ENCODE measurements around the gene ASPA. TPM values are rescaled to one million over a fixed set of nuclear protein-coding genes. Genes with fewer than 3 reads are reported as not detected.

ASPA gene
- total and polyA plus RNA-seq, 10 of the 15 experiments (the other 5 are each of a cell fraction or from before 2014, with no cell fraction given), result 0.04 to 0.30 TPM; not detected in 8

GRCh38 chr17:3526491-3526890 is 50.7 kb downstream of the ASPA start:
- FAIRE-seq, result no peak
- Histone ChIP-seq H3K9me3 (replicated peaks; ENCODE audit: control insufficient read depth, insufficient read depth, low read length) (no peaks in the 10 kb centered on the region), H3K27me3 (replicated peaks in 1 of 2; ENCODE audit: control insufficient read depth in 2 of 2, insufficient read depth in 2 of 2, low read length in 1 of 2) (no peaks in the 10 kb centered on the region), H3K36me3 (ENCODE audit: control insufficient read depth in 2 of 2, insufficient read depth in 2 of 2, low read length in 1 of 2) (no peaks in the 10 kb centered on the region; a peak in 2 of 4 replicates), H2AFZ (ENCODE audit: control insufficient read depth, low read depth, low read length) (no peak overlapping the region), H3K4me2 (ENCODE audit: control insufficient read depth, insufficient read depth) (no peak overlapping the region), H3K79me2 (ENCODE audit: control insufficient read depth, insufficient read depth, low read length) (no peaks in the 10 kb centered on the region), H4K20me1 (ENCODE audit: control insufficient read depth, insufficient read depth) (no peaks in the 10 kb centered on the region; the same call in 1 of the 2 replicates), H3K9ac (ENCODE audit: control insufficient read depth, insufficient read depth, low read length) (no peak overlapping the region), H3K4me1 (ENCODE audit: control insufficient read depth, insufficient read depth, low read length) (no peaks in the 10 kb centered on the region), H3K27ac (ENCODE audit: control insufficient read depth, insufficient read depth) (no peak overlapping the region), H3K4me3 (no peak overlapping the region)
- ChIA-PET POLR2A (no interaction called here), SMC1A (ENCODE audit: uncharacterized antibody, unreplicated experiment) (no interaction called here), RAD21 (ENCODE audit: unreplicated experiment) (no interaction called here), CTCF (no interaction called here)
- ATAC-seq, result no peak
- intact Hi-C loops (cut with micrococcal nuclease; ENCODE audit: unreplicated experiment) (no loop called here), in situ Hi-C loops (cut with MboI) (no loop called here)
- WGBS (ENCODE audit: insufficient coverage, insufficient replicate concordance, low lambda C conversion rate, missing lambda C conversion rate), result 86% methylated on average over 12 of the region's 12 CpGs
- no TSS peak for BruUV-seq (replicated peaks)
- TF ChIP-seq BCLAF1 (IDR thresholded peaks at IDR 0.05), result no peak
- DNase-seq (ENCODE audit: low read depth, low spot score), result no peak

- H3K4me3 ChIP-seq, result no peak overlapping the region
- no peaks in the 10 kb centered on the region; a peak in 2 of 4 replicates for H3K36me3 ChIP-seq (ENCODE audit: control insufficient read depth in 2 of 2, insufficient read depth in 2 of 2, low read length in 1 of 2)
- no peaks in the 10 kb centered on the region for H3K79me2 ChIP-seq (ENCODE audit: control insufficient read depth, insufficient read depth, low read length)
- 81% methylated on average over 10 of the region's 10 CpGs for WGBS (ENCODE audit: insufficient coverage, insufficient replicate concordance, low lambda C conversion rate, missing lambda C conversion rate)
- POLR2A ChIA-PET, result no interaction called here
- H3K4me2 ChIP-seq (ENCODE audit: control insufficient read depth, insufficient read depth), result no peak overlapping the region
- no peak for ATAC-seq
- no peak for DNase-seq (ENCODE audit: low read depth, low spot score)
- CTCF ChIA-PET, result no interaction called here
- in situ Hi-C loops (cut with MboI) (no loop called here), intact Hi-C loops (cut with micrococcal nuclease; ENCODE audit: unreplicated experiment) (no loop called here)
- no peaks in the 10 kb centered on the region; the same call in 1 of the 2 replicates for H4K20me1 ChIP-seq (ENCODE audit: control insufficient read depth, insufficient read depth)
- no peak overlapping the region for H2AFZ ChIP-seq (ENCODE audit: control insufficient read depth, low read depth, low read length)
- H3K9me3 ChIP-seq (replicated peaks; ENCODE audit: control insufficient read depth, insufficient read depth, low read length), result no peaks in the 10 kb centered on the region
- no peak for FAIRE-seq
- H3K9ac ChIP-seq (ENCODE audit: control insufficient read depth, insufficient read depth, low read length), result no peak overlapping the region
- no peaks in the 10 kb centered on the region for H3K4me1 ChIP-seq (ENCODE audit: control insufficient read depth, insufficient read depth, low read length)
- SMC1A ChIA-PET (ENCODE audit: uncharacterized antibody, unreplicated experiment), result no interaction called here
- no peak overlapping the region for H3K27ac ChIP-seq (ENCODE audit: control insufficient read depth, insufficient read depth)
- RAD21 ChIA-PET (ENCODE audit: unreplicated experiment), result no interaction called here
- BruUV-seq (replicated peaks), result no TSS peak
- no peaks in the 10 kb centered on the region for H3K27me3 ChIP-seq (replicated peaks in 1 of 2; ENCODE audit: control insufficient read depth in 2 of 2, insufficient read depth in 2 of 2, low read length in 1 of 2)
- no peak for TF ChIP-seq POLR2AphosphoS2 (IDR thresholded peaks at IDR 0.05; ENCODE audit: low read depth, low read length)
- TF ChIP-seq ATF3 (IDR thresholded peaks at IDR 0.05; ENCODE audit: borderline replicate concordance, extremely low read depth, low read depth, low read length), result no peak
- no peak for TF ChIP-seq BACH1 (IDR thresholded peaks at IDR 0.05; ENCODE audit: borderline replicate concordance)
- TF ChIP-seq JUNB (IDR thresholded peaks at IDR 0.05), result no peak
- TF ChIP-seq CREM (IDR thresholded peaks at IDR 0.05; ENCODE audit: low read depth), result no peak
- no peak for TF ChIP-seq BCLAF1 (IDR thresholded peaks at IDR 0.05)
- TF ChIP-seq BCL11A (IDR thresholded peaks at IDR 0.05; ENCODE audit: low read depth, low read length), result no peak
- no peak for TF ChIP-seq POLR2AphosphoS5 (IDR thresholded peaks at IDR 0.05; ENCODE audit: low read length)
- no peak for TF ChIP-seq USF2 (IDR thresholded peaks at IDR 0.05; ENCODE audit: borderline replicate concordance, low read depth, low read length)
- TF ChIP-seq NRF1 (conservative IDR thresholded peaks at IDR 0.05; ENCODE audit: low read depth, low read length), result no peak
- TF ChIP-seq ZSCAN29 (IDR thresholded peaks at IDR 0.05), result no peak
- TF ChIP-seq HDGF (IDR thresholded peaks at IDR 0.05), result no peak
Observed at GRCh38 chr17:3526971-3527370, 51.2 kb downstream of the ASPA start.

Measured in GM12878 (cell line).